GM18867 (cell line): ENCODE measurements around the gene UHMK1.
"Not testable (repeated sequence)": the region's sequence is repeated elsewhere in the genome, so short reads cannot be mapped to it uniquely, and the experiment has no call there.

Source experiments
- ATAC-seq: cut with Tn5 transposase; IDR thresholded peaks from one replicate; pipeline ENCODE4 v1.9.1; 2021; ENCODE audit warnings: mild to moderate bottlenecking, moderate library complexity; ENCODE audit not compliant: unreplicated experiment

UHMK1 gene

GRCh38 chr1:162497723-162498495 lies at the start of gene UHMK1:
Gene UHMK1 (plus strand): TSS chr1:162497818. CDS start chr1:162498001, 183 bp downstream.
- peak; percentile 97 for ATAC-seq

GRCh38 chr1:162454361-162454760 lies 43.3 kb upstream of the UHMK1 start:
- not testable (repeated sequence) for ATAC-seq

- no peak for ATAC-seq
Measured at GRCh38 chr1:162456323-162456722, 41.3 kb upstream of the UHMK1 start.

GRCh38 chr1:162458236-162458635 lies 39.4 kb upstream of the UHMK1 start:
- no peak for ATAC-seq

GRCh38 chr1:162462425-162462824 lies 35.2 kb upstream of the UHMK1 start:
- ATAC-seq: not testable (repeated sequence)

GRCh38 chr1:162463021-162463420 lies 34.6 kb upstream of the UHMK1 start:
- ATAC-seq: no peak

- ATAC-seq: no peak
Measured at GRCh38 chr1:162466797-162467196, 30.8 kb upstream of the UHMK1 start.

GRCh38 chr1:162470216-162470615 lies 27.4 kb upstream of the UHMK1 start:
- no peak for ATAC-seq

GRCh38 chr1:162471290-162471853 lies 26.2 kb upstream of the UHMK1 start:
- no peak for ATAC-seq

- no peak for ATAC-seq
Measured at GRCh38 chr1:162475089-162475488, 22.5 kb upstream of the UHMK1 start.

GRCh38 chr1:162475539-162476185 lies 22.0 kb upstream of the UHMK1 start:
- ATAC-seq: no peak

- no peak for ATAC-seq
Measured at GRCh38 chr1:162476620-162477019, 21.0 kb upstream of the UHMK1 start.

GRCh38 chr1:162485236-162485635 lies 12.4 kb upstream of the UHMK1 start:
- ATAC-seq: no peak

GRCh38 chr1:162487241-162487640 lies 10.4 kb upstream of the UHMK1 start:
- ATAC-seq: no peak

- ATAC-seq: no peak
Measured at GRCh38 chr1:162488219-162488618, 9.4 kb upstream of the UHMK1 start.

- ATAC-seq: not testable (repeated sequence)
Measured at GRCh38 chr1:162495531-162496233, 1.9 kb upstream of the UHMK1 start.

- no peak for ATAC-seq
Measured at GRCh38 chr1:162497104-162497722, 405 bp upstream of the UHMK1 start.

- peak; percentile 24 for ATAC-seq
Measured at GRCh38 chr1:162498496-162498810, 835 bp downstream of the UHMK1 start.

GRCh38 chr1:162500805-162501204 lies 3.2 kb downstream of the UHMK1 start:
- ATAC-seq: no peak

GRCh38 chr1:162502077-162502476 lies 4.5 kb downstream of the UHMK1 start:
- no peak for ATAC-seq

- ATAC-seq: no peak
Measured at GRCh38 chr1:162502928-162503327, 5.3 kb downstream of the UHMK1 start.
